CD4-positive, alpha-beta T cell (primary cell): ENCODE data around the gene CEMIP2. TPM values are rescaled to one million over a fixed set of nuclear protein-coding genes. Genes with fewer than 3 reads are reported as not detected.

Source experiments
- ATAC-seq: fragments of 200-7000 bp; cut with Tn5 transposase; one replicate; pipeline ENCODE4 v1.10.0; 2022; ENCODE audit warnings: mild to moderate bottlenecking; ENCODE audit not compliant: poor library complexity
- CTCF ChIA-PET: fragments of 350-600 bp; sonication (Branson Sonifier 250); formaldehyde crosslinking; loops from one replicate; lab custom pipeline; 2021; ENCODE audit warnings: antibody characterized with exemption, inconsistent platforms; lab: Charles Lee
- POLR2A ChIA-PET: fragments of 350-600 bp; sonication (Branson Sonifier 250); formaldehyde crosslinking; loops from one replicate; lab custom pipeline; 2021; ENCODE audit warnings: antibody characterized with exemption, inconsistent platforms; lab: Charles Lee
- DNase-seq, 14 experiments: peaks; one replicate each; pipeline ENCODE4 v3.0.0-alpha.2; 2013 to 2020; ENCODE audit warnings: mixed read lengths in 2 of 14
- H3K27ac ChIP-seq, 2 donors: one replicate each; pipeline versions ENCODE4 v1.5.1 to v1.7.0; 2013; ENCODE audit warnings: low read length in 2 of 2, low read depth in 1 of 2, mild to moderate bottlenecking in 1 of 2
- H3K27me3 ChIP-seq, 2 experiments: 1 replicate in 1 of 2; 2 replicates in 1 of 2; pipeline versions ENCODE4 v1.6.1 to v1.7.0; 2013; ENCODE audit warnings: low read length in 2 of 2, control low read depth in 1 of 2, mild to moderate bottlenecking in 1 of 2, moderate library complexity in 1 of 2; ENCODE audit not compliant: insufficient read depth in 2 of 2, control insufficient read depth in 1 of 2
- H3K36me3 ChIP-seq: one replicate; pipeline ENCODE4 v1.6.1; 2013; ENCODE audit warnings: low read length, control low read depth; ENCODE audit not compliant: insufficient read depth
- H3K4me1 ChIP-seq: one replicate; pipeline ENCODE4 v1.6.1; 2013; ENCODE audit warnings: low read length, control low read depth; ENCODE audit not compliant: insufficient read depth
- H3K4me3 ChIP-seq: one replicate; pipeline ENCODE4 v1.5.1; 2013; ENCODE audit warnings: mild to moderate bottlenecking, low read length, moderate library complexity
- H3K9me3 ChIP-seq, 2 experiments: 1 replicate in 1 of 2; 2 replicates in 1 of 2; pipeline versions ENCODE4 v1.6.1 to v1.7.0; 2013; ENCODE audit warnings: low read length in 2 of 2, mild to moderate bottlenecking in 2 of 2, control low read depth in 1 of 2, moderate library complexity in 1 of 2; ENCODE audit not compliant: control insufficient read depth in 1 of 2, insufficient read depth in 1 of 2
- H3K27ac Mint-ChIP-seq: one replicate; pipeline ENCODE4 v1.8.0; 2020; ENCODE audit warnings: mixed read lengths
- H3K27me3 Mint-ChIP-seq: one replicate; pipeline ENCODE4 v1.8.0; 2021; ENCODE audit warnings: mixed read lengths
- H3K36me3 Mint-ChIP-seq: one replicate; pipeline ENCODE4 v1.8.0; 2021; ENCODE audit warnings: low read depth, mixed read lengths
- H3K4me1 Mint-ChIP-seq: one replicate; pipeline ENCODE4 v1.8.0; 2021; ENCODE audit warnings: low read depth, mixed read lengths
- H3K4me3 Mint-ChIP-seq: one replicate; pipeline ENCODE4 v1.8.0; 2020; ENCODE audit warnings: mild to moderate bottlenecking, mixed read lengths
- H3K9me3 Mint-ChIP-seq: one replicate; pipeline ENCODE4 v1.8.0; 2020; ENCODE audit warnings: mixed read lengths
- intact Hi-C, 2 experiments: fragments of 100-400 bp; cut with DNase I in 1 of 2; cut with micrococcal nuclease in 1 of 2; formaldehyde crosslinking; loops; one replicate each; pipeline versions ENCODE4 v1.15.1 to v1.9.0; 2023 to 2025; cut with DNase I, micrococcal nuclease
- total RNA-seq, 174 experiments: library from RNA in 2 of 174; stranded (reverse) in 2 of 174; gene quantifications; one replicate each; pipeline ENCODE4 v1.2.3 and lab custom pipeline; 2021 to 2026
- TF ChIP-seq, protein P1 (sequence below): fragments of 200-600 bp; IDR thresholded peaks from one replicate; pipeline ENCODE4 v1.8.0; 2022; ENCODE audit warnings: antibody characterized with exemption, mild to moderate bottlenecking

CEMIP2 gene
- total RNA-seq, 2 experiments from 2014 or later = 301 to 305 TPM

GRCh38 chr9:71743217-71743705 is 25.1 kb downstream of the CEMIP2 start:
- no peaks in the 10 kb centered on the region for H3K27me3 Mint-ChIP-seq
- no peak overlapping the region for H3K27ac Mint-ChIP-seq
- no peaks in the 10 kb centered on the region for H3K9me3 ChIP-seq
- intact Hi-C loops = no loop called here
- TF ChIP-seq, protein P1, sequence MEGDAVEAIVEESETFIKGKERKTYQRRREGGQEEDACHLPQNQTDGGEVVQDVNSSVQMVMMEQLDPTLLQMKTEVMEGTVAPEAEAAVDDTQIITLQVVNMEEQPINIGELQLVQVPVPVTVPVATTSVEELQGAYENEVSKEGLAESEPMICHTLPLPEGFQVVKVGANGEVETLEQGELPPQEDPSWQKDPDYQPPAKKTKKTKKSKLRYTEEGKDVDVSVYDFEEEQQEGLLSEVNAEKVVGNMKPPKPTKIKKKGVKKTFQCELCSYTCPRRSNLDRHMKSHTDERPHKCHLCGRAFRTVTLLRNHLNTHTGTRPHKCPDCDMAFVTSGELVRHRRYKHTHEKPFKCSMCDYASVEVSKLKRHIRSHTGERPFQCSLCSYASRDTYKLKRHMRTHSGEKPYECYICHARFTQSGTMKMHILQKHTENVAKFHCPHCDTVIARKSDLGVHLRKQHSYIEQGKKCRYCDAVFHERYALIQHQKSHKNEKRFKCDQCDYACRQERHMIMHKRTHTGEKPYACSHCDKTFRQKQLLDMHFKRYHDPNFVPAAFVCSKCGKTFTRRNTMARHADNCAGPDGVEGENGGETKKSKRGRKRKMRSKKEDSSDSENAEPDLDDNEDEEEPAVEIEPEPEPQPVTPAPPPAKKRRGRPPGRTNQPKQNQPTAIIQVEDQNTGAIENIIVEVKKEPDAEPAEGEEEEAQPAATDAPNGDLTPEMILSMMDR = no peak
- no peak overlapping the region for H3K4me3 Mint-ChIP-seq
- no peaks in the 10 kb centered on the region for H3K9me3 Mint-ChIP-seq
- peaks cover 52% of the 10 kb centered on the region for H3K36me3 ChIP-seq
- no peak overlapping the region for H3K4me3 ChIP-seq
- H3K4me1 Mint-ChIP-seq = peaks cover 46% of the 10 kb centered on the region
- POLR2A ChIA-PET = interaction anchor here (0.8 kb wide), 1 partner anchor 14 kb away, joined by 3 read pairs; no protein-coding TSS in a partner anchor
- ATAC-seq (no peak), DNase-seq (no peak)
- H3K27ac ChIP-seq = no peak overlapping the region
- H3K27me3 ChIP-seq = no peaks in the 10 kb centered on the region
- peaks cover 89% of the 10 kb centered on the region for H3K36me3 Mint-ChIP-seq
- H3K4me1 ChIP-seq = no peaks in the 10 kb centered on the region
- CTCF ChIA-PET = no interaction called here

GRCh38 chr9:71742703-71743102 is 25.6 kb downstream of the CEMIP2 start:
- ATAC-seq = no peak
- H3K27me3 ChIP-seq = no peaks in the 10 kb centered on the region
- no peak overlapping the region for H3K4me3 ChIP-seq
- Mint-ChIP-seq H3K9me3 (no peaks in the 10 kb centered on the region), H3K27me3 (no peaks in the 10 kb centered on the region), H3K4me3 (no peak overlapping the region), H3K36me3 (peaks cover 89% of the 10 kb centered on the region), H3K4me1 (peaks cover 43% of the 10 kb centered on the region), H3K27ac (no peak overlapping the region)
- peaks cover 53% of the 10 kb centered on the region for H3K36me3 ChIP-seq
- H3K9me3 ChIP-seq = no peaks in the 10 kb centered on the region
- no peak for DNase-seq
- ChIA-PET POLR2A (no interaction called here), CTCF (no interaction called here)
- intact Hi-C loops = no loop called here
- TF ChIP-seq, protein P1 = no peak
- H3K4me1 ChIP-seq = no peaks in the 10 kb centered on the region
- H3K27ac ChIP-seq = no peak overlapping the region

DNA sequence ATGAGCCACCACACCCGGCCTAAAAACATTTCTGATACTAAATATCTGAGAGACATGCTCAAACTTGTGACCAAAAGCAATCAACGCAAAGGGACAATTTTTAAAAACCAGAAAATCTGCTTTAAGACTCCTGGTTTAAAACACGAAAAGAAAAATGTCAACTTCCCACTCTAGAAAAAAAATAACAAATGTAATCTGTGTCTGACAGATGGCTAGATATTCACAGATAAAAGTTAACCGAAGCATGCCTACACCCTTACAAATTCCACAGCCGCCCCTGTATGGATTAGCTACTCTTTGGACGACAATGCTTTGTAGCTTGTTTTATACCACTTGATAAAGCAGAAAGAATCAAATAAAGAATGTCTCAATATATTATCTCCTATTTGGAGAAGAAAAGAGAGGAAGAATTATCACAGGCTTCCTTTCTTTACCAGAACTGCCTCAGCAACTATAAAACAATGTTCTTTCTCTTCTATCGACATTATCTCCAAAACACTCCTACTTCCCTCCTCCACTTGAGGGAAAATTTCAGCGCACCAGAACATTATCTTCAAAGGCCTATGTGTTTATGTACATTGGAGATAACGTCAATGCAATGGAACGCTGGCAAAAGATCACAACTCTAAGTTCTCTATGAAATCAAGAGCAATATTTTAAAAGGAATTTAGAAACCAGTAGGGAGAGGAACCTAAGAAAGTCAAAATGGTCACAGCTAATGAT is 26.2 kb downstream of the CEMIP2 start:
- Mint-ChIP-seq H3K36me3 (peaks cover 88% of the 10 kb centered on the region), H3K27me3 (no peaks in the 10 kb centered on the region), H3K4me3 (no peak overlapping the region), H3K27ac (no peak overlapping the region), H3K4me1 (peaks cover 43% of the 10 kb centered on the region), H3K9me3 (no peaks in the 10 kb centered on the region)
- Histone ChIP-seq H3K9me3 (no peaks in the 10 kb centered on the region), H3K27ac (no peak overlapping the region), H3K36me3 (peaks cover 49% of the 10 kb centered on the region), H3K4me3 (no peak overlapping the region), H3K27me3 (no peaks in the 10 kb centered on the region), H3K4me1 (no peaks in the 10 kb centered on the region)
- DNase-seq (no peak), ATAC-seq (no peak)
- TF ChIP-seq, protein P1 = no peak
- intact Hi-C loops = no loop called here
- POLR2A ChIA-PET = no interaction called here
- CTCF ChIA-PET = interaction anchor here (1.2 kb wide), 1 partner anchor 27 kb away, joined by 4 read pairs; no protein-coding TSS in a partner anchor
